ENCODE measurements around the gene HNRNPR.
"Not testable (repeated sequence)": the region's sequence is repeated elsewhere in the genome, so short reads cannot be mapped to it uniquely, and the experiment has no call there.

The HNRNPR gene

GRCh38 chr1:23322770-23323169 is 21.3 kb downstream of the HNRNPR start:
- DNase-seq, result no peak

- DNase-seq, result not testable (repeated sequence)
Observed at GRCh38 chr1:23310280-23310679, 33.8 kb downstream of the HNRNPR start.

- DNase-seq, result no peak
Observed at GRCh38 chr1:23304140-23304620, 39.9 kb downstream of the HNRNPR start.

- DNase-seq, result no peak
Observed at GRCh38 chr1:23303524-23303923, 40.6 kb downstream of the HNRNPR start.

GRCh38 chr1:23296931-23297330 is 47.2 kb downstream of the HNRNPR start:
- no peak for DNase-seq

GRCh38 chr1:23291706-23292105 is 52.4 kb downstream of the HNRNPR start:
- DNase-seq, result peak in 2 of 4 experiments; percentile 36 to 39

GRCh38 chr1:23290836-23291565 is 53.1 kb downstream of the HNRNPR start:
- no peak for DNase-seq

- DNase-seq, result peak in 2 of 4 experiments; percentile 19 to 30
Observed at GRCh38 chr1:23288671-23289070, 55.4 kb downstream of the HNRNPR start.

GRCh38 chr1:23288201-23288600 is 55.9 kb downstream of the HNRNPR start:
- peak in 2 of 4 experiments; percentile 63 to 67 for DNase-seq

- no peak for DNase-seq
Observed at GRCh38 chr1:23286401-23286800, 57.7 kb downstream of the HNRNPR start.

- DNase-seq, result no peak
Observed at GRCh38 chr1:23283667-23284602, 60.1 kb downstream of the HNRNPR start.

- peak; percentile 55 to 89 (median 74) for DNase-seq
Observed at GRCh38 chr1:23282957-23283356, 61.1 kb downstream of the HNRNPR start.

GRCh38 chr1:23278717-23279116 is 65.4 kb downstream of the HNRNPR start:
- DNase-seq, result no peak

- no peak for DNase-seq
Observed at GRCh38 chr1:23276531-23276930, 67.6 kb downstream of the HNRNPR start.

GRCh38 chr1:23274134-23274505 is 70.0 kb downstream of the HNRNPR start:
- no peak for DNase-seq

- peak in 3 of 4 experiments; percentile 14 to 34 (median 18) for DNase-seq
Observed at GRCh38 chr1:23273450-23274133, 70.5 kb downstream of the HNRNPR start.

- DNase-seq, result no peak
Observed at GRCh38 chr1:23263380-23263887, 80.7 kb downstream of the HNRNPR start.

GRCh38 chr1:23258082-23258481 is 86.0 kb downstream of the HNRNPR start:
- not testable (repeated sequence) for DNase-seq

- not testable (repeated sequence) for DNase-seq
Observed at GRCh38 chr1:23257371-23257770, 86.7 kb downstream of the HNRNPR start.

Data from suppressor macrophage (primary cell).